GM23248 (cell line): ENCODE data around the gene POP7. TPM values are rescaled to one million over a fixed set of nuclear protein-coding genes. Genes with fewer than 3 reads are reported as not detected.

Source experiments
- DNase-seq: peaks from one replicate; pipeline ENCODE4 v3.0.0-alpha.2; 2015
- H2AFZ ChIP-seq: fragments of 200-600 bp; sonication (generic); 2 replicates; pipeline ENCODE4 v1.6.1; 2016; ENCODE audit warnings: antibody characterized with exemption
- H3F3A ChIP-seq: fragments of 200-600 bp; sonication (generic); 2 replicates; pipeline ENCODE4 v1.6.1; 2016; ENCODE audit warnings: mild to moderate bottlenecking, antibody characterized with exemption, mixed run types; ENCODE audit not compliant: insufficient read depth
- H3K27ac ChIP-seq: fragments of 200-600 bp; sonication (generic); 2 replicates; pipeline ENCODE4 v1.5.1; 2016; ENCODE audit warnings: mild to moderate bottlenecking
- H3K27me3 ChIP-seq: fragments of 200-600 bp; sonication (generic); replicated peaks from 2 replicates; pipeline ENCODE4 v1.6.1; 2016; ENCODE audit warnings: mild to moderate bottlenecking; ENCODE audit not compliant: insufficient read depth
- H3K36me3 ChIP-seq: fragments of 200-600 bp; sonication (generic); 2 replicates; pipeline ENCODE4 v1.6.1; 2016; ENCODE audit warnings: low read depth, mild to moderate bottlenecking
- H3K4me1 ChIP-seq: fragments of 200-600 bp; sonication (generic); 2 replicates; pipeline ENCODE4 v1.6.1; 2016; ENCODE audit warnings: mild to moderate bottlenecking; ENCODE audit not compliant: insufficient read depth
- H3K4me2 ChIP-seq: fragments of 200-600 bp; sonication (generic); one replicate; pipeline ENCODE4 v1.6.1; 2016; ENCODE audit warnings: mild to moderate bottlenecking; ENCODE audit not compliant: unreplicated experiment
- H3K4me3 ChIP-seq: fragments of 200-600 bp; sonication (generic); 2 replicates; pipeline ENCODE4 v1.5.1; 2016; ENCODE audit warnings: mild to moderate bottlenecking
- H3K79me2 ChIP-seq: fragments of 200-600 bp; sonication (generic); 2 replicates; pipeline ENCODE4 v1.6.1; 2016; ENCODE audit warnings: mild to moderate bottlenecking; ENCODE audit not compliant: insufficient read depth
- H3K9ac ChIP-seq: fragments of 200-600 bp; sonication (generic); 2 replicates; pipeline ENCODE4 v1.6.1; 2016; ENCODE audit warnings: mild to moderate bottlenecking
- H3K9me2 ChIP-seq: fragments of 200-600 bp; sonication (generic); 2 replicates; pipeline ENCODE4 v1.6.1; 2016; ENCODE audit warnings: mixed run types, mild to moderate bottlenecking, moderate library complexity; ENCODE audit not compliant: insufficient read depth
- H3K9me3 ChIP-seq: fragments of 200-600 bp; sonication (generic); one replicate; pipeline ENCODE4 v1.6.1; 2017; ENCODE audit warnings: low read depth
- H4K20me1 ChIP-seq: fragments of 200-600 bp; sonication (generic); 2 replicates; pipeline ENCODE4 v1.6.0; 2016; ENCODE audit not compliant: insufficient read depth
- EZH2 ChIP-seq: fragments of 200-600 bp; sonication (generic); IDR thresholded peaks from 2 replicates; pipeline ENCODE4 v1.6.1; 2018; ENCODE audit warnings: antibody characterized with exemption, mild to moderate bottlenecking; ENCODE audit not compliant: insufficient read depth, poor library complexity, severe bottlenecking
- EZH2phosphoT487 ChIP-seq: fragments of 200-600 bp; sonication (generic); IDR thresholded peaks from 2 replicates; pipeline ENCODE4 v1.6.1; 2018; ENCODE audit warnings: antibody characterized with exemption, moderate library complexity, mild to moderate bottlenecking, low read depth; ENCODE audit not compliant: insufficient read depth
- WGBS, 2 experiments: methylation state at CpG; one replicate each; pipeline ENCODE4 v1.1.6; 2015 to 2017; ENCODE audit warnings: low lambda C conversion rate in 2 of 2, low coverage in 1 of 2; ENCODE audit errors: missing lambda C conversion rate in 2 of 2; 5-methylcytosine and 5-hydroxymethylcytosine counted together
- in situ Hi-C: fragments of 300-500 bp; cut with MboI; formaldehyde crosslinking; loops from 2 replicates; pipeline ENCODE4 v1.15.0; 2020
- polyA plus RNA-seq: library from polyadenylated mRNA; unstranded; fragments of >200 nt; fragmentation: Nextera tagmentation; extraction: Ambion mirVana; gene quantifications from 2 replicates; pipeline ENCODE4 v1.2.1, GENCODE V29; 2016
- total RNA-seq: library from RNA; depleted of rRNA; stranded (reverse); fragments of >200 nt; shearing (Covaris generic); gene quantifications from 2 replicates; pipeline ENCODE4 v1.2.3, GENCODE V29; 2014; rRNA removed

POP7 gene
- total and polyA plus RNA-seq, 2 experiments from 2014 or later = 31.3 to 63.4 TPM

DNA sequence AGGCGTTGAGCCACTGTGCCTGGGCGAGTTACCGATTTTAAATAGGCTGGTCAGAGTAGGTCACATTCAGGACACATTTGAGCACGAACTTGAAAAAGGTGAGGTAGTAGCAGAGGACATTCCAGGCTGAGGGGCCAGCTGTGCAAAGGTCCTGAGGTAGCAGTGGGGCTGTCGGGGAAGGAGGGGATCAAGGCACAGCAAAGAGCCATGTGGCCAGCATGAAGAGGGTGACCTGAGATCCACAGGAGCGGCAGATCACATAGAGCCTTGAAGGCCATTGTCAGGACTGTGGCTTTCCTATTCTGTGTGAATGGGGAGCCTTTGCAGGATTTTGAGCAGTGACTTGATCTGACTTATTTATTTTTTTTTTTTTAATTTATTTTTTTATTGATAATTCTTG is 34.0 kb downstream of the POP7 start:
- in situ Hi-C loops = no loop called here
- H3K4me3 ChIP-seq = no peak overlapping the region
- H2AFZ ChIP-seq = no peak overlapping the region
- H3K9ac ChIP-seq = no peak overlapping the region
- H3K79me2 ChIP-seq = no peaks in the 10 kb centered on the region
- no peaks in the 10 kb centered on the region for H3F3A ChIP-seq
- no peaks in the 10 kb centered on the region for H4K20me1 ChIP-seq
- no peak for DNase-seq
- no peaks in the 10 kb centered on the region for H3K9me3 ChIP-seq
- no peak for TF ChIP-seq EZH2phosphoT487
- TF ChIP-seq EZH2 = no peak
- no peak overlapping the region for H3K27ac ChIP-seq
- H3K9me2 ChIP-seq = no peaks in the 10 kb centered on the region
- H3K4me1 ChIP-seq = no peaks in the 10 kb centered on the region
- H3K4me2 ChIP-seq = no peak overlapping the region
- WGBS, 2 experiments = 83 to 90% methylated on average over 6 of the region's 6 CpGs
- H3K36me3 ChIP-seq = no peaks in the 10 kb centered on the region
- H3K27me3 ChIP-seq = no peaks in the 10 kb centered on the region

DNA sequence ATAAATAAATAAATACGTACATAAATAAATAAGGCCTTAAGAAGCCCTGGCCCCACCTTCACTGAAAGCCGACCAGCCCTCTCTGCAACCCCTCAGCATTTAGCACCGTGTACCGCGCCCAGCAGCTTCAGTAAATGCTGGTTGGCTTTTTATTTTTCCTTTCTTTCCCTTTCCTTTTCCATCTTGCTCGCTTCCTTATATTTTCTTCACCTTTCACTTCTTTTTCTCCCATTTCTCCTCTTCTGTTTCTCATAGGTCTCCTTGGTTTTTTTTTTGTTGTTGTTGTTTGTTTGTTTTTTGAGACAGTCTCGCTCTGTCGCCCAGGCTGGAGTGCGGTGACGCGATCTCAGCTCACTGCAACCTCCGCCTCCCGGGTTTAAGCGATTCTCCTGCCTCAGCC is 38.7 kb downstream of the POP7 start:
- H3F3A ChIP-seq = no peaks in the 10 kb centered on the region
- H3K27me3 ChIP-seq = no peaks in the 10 kb centered on the region
- H3K36me3 ChIP-seq = no peaks in the 10 kb centered on the region
- WGBS, 2 experiments = 86 to 91% methylated on average over 14 of the region's 14 CpGs
- H2AFZ ChIP-seq = peak overlapping the region; percentile 82
- peak overlapping the region; percentile 53 for H3K9ac ChIP-seq
- H3K79me2 ChIP-seq = no peaks in the 10 kb centered on the region
- no peak overlapping the region for H3K4me2 ChIP-seq
- DNase-seq = no peak
- peak overlapping the region; percentile 73 for H3K4me3 ChIP-seq
- H3K9me2 ChIP-seq = no peaks in the 10 kb centered on the region
- H3K4me1 ChIP-seq = no peaks in the 10 kb centered on the region
- H3K27ac ChIP-seq = no peak overlapping the region
- TF ChIP-seq EZH2phosphoT487 = no peak
- no peak for TF ChIP-seq EZH2
- no peaks in the 10 kb centered on the region for H3K9me3 ChIP-seq
- in situ Hi-C loops = no loop called here
- H4K20me1 ChIP-seq = no peaks in the 10 kb centered on the region

GRCh38 chr7:100745184-100745583 is 39.3 kb downstream of the POP7 start:
- Histone ChIP-seq H3K79me2 (no peaks in the 10 kb centered on the region), H2AFZ (peak overlapping the region; percentile 82), H3K9me2 (no peaks in the 10 kb centered on the region), H3K9ac (peak overlapping the region; percentile 53), H3F3A (no peaks in the 10 kb centered on the region), H3K9me3 (no peaks in the 10 kb centered on the region), H3K4me3 (peak overlapping the region; percentile 73), H3K36me3 (no peaks in the 10 kb centered on the region), H3K27me3 (0 out of 2 replicates have a peak, but pooled peaks cover under 1% of the 10 kb centered on the region), H3K27ac (no peak overlapping the region), H4K20me1 (no peaks in the 10 kb centered on the region), H3K4me1 (no peaks in the 10 kb centered on the region), H3K4me2 (peak overlapping the region; percentile 77)
- no peak for TF ChIP-seq EZH2
- TF ChIP-seq EZH2phosphoT487 = no peak
- WGBS, 2 experiments = 3 to 5% methylated on average over 27 to 28 of the region's 28 CpGs
- DNase-seq = peak; percentile 83
- in situ Hi-C loops = no loop called here

DNA sequence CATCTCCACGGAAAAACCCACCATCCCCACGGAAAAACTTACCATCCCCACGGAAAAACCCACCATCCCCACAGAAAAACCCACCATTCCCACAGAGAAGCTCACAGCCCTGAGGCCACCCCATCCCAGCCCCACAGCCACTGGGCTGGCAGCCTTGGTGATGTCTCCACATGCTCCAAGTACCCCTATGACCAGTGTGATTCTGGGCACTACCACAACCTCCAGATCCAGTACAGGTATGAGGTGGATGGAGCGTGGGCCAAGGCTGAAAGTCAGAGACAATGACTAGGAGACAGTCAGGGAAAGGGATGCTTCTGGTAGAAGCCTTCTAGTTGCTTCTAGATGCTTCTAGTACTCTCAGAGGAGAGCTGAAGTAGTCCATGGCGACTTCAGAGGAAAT is 47.1 kb downstream of the POP7 start:
- in situ Hi-C loops = no loop called here
- no peaks in the 10 kb centered on the region for H3K36me3 ChIP-seq
- H3K9me2 ChIP-seq = no peaks in the 10 kb centered on the region
- peaks cover 25% of the 10 kb centered on the region for H3K27me3 ChIP-seq
- no peak overlapping the region for H3K9ac ChIP-seq
- H3K4me2 ChIP-seq = no peak overlapping the region
- WGBS, 2 experiments = 51 to 68% methylated on average over 3 to 5 of the region's 5 CpGs
- no peak overlapping the region for H3K27ac ChIP-seq
- H4K20me1 ChIP-seq = no peaks in the 10 kb centered on the region
- no peaks in the 10 kb centered on the region for H3K4me1 ChIP-seq
- H3F3A ChIP-seq = no peaks in the 10 kb centered on the region
- TF ChIP-seq EZH2 (no peak), EZH2phosphoT487 (no peak)
- no peaks in the 10 kb centered on the region for H3K79me2 ChIP-seq
- H2AFZ ChIP-seq = no peak overlapping the region
- no peaks in the 10 kb centered on the region for H3K9me3 ChIP-seq
- no peak for DNase-seq
- H3K4me3 ChIP-seq = no peak overlapping the region

GRCh38 chr7:100753750-100754149 is 47.8 kb downstream of the POP7 start:
- Histone ChIP-seq H4K20me1 (no peaks in the 10 kb centered on the region), H3K9me3 (no peaks in the 10 kb centered on the region), H3K9ac (no peak overlapping the region), H3K4me1 (no peaks in the 10 kb centered on the region), H3K4me3 (no peak overlapping the region), H3K27ac (no peak overlapping the region), H3K4me2 (no peak overlapping the region), H3K36me3 (no peaks in the 10 kb centered on the region), H3K79me2 (no peaks in the 10 kb centered on the region), H3F3A (no peaks in the 10 kb centered on the region), H2AFZ (no peak overlapping the region), H3K9me2 (no peaks in the 10 kb centered on the region), H3K27me3 (peaks cover 25% of the 10 kb centered on the region)
- 59 to 64% methylated on average over 3 of the region's 3 CpGs for WGBS, 2 experiments
- TF ChIP-seq EZH2phosphoT487 (no peak), EZH2 (no peak)
- in situ Hi-C loops = no loop called here
- DNase-seq = peak; percentile 14

Other genes starting within 250 kb of the POP7 start
- gene SPACDR, start 241.9 kb upstream of the POP7 start, total RNA-seq = not detected in 2 replicates
- gene SPACDR, start 241.9 kb upstream of the POP7 start, polyA plus RNA-seq = 0.50 TPM in 1 of 2 replicates, not detected in the other
- 18.6 and 30.7 TPM in 2 replicates for gene TSC22D4, start 226.9 kb upstream of the POP7 start, total RNA-seq
- 19.1 and 20.7 TPM in 2 replicates for gene TSC22D4, start 226.9 kb upstream of the POP7 start, polyA plus RNA-seq
- gene NYAP1, start 222.2 kb upstream of the POP7 start, total RNA-seq = not detected in 2 replicates
- not detected in 2 replicates for gene NYAP1, start 222.2 kb upstream of the POP7 start, polyA plus RNA-seq
- gene AGFG2, start 166.9 kb upstream of the POP7 start, total RNA-seq = 4.8 and 4.9 TPM in 2 replicates
- gene AGFG2, start 166.9 kb upstream of the POP7 start, polyA plus RNA-seq = 6.5 and 7.3 TPM in 2 replicates
- gene SAP25, start 132.2 kb upstream of the POP7 start, total RNA-seq = not detected in 2 replicates
- gene SAP25, start 132.2 kb upstream of the POP7 start, polyA plus RNA-seq = 0.42 TPM in 1 of 2 replicates, not detected in the other
- 13.6 and 29.2 TPM in 2 replicates for gene LRCH4, start 120.0 kb upstream of the POP7 start, total RNA-seq
- gene LRCH4, start 120.0 kb upstream of the POP7 start, polyA plus RNA-seq = 11.0 and 12.9 TPM in 2 replicates
- gene FBXO24, start 119.8 kb upstream of the POP7 start, total RNA-seq = 0.43 and 0.89 TPM in 2 replicates
- gene FBXO24, start 119.8 kb upstream of the POP7 start, polyA plus RNA-seq = 0.11 and 0.38 TPM in 2 replicates
- gene PCOLCE, start 103.8 kb upstream of the POP7 start, total RNA-seq = 211 and 267 TPM in 2 replicates
- 536 and 544 TPM in 2 replicates for gene PCOLCE, start 103.8 kb upstream of the POP7 start, polyA plus RNA-seq
- 14.0 and 17.5 TPM in 2 replicates for gene MOSPD3, start 93.6 kb upstream of the POP7 start, total RNA-seq
- gene MOSPD3, start 93.6 kb upstream of the POP7 start, polyA plus RNA-seq = 26.5 and 27.1 TPM in 2 replicates
- gene TFR2, start 64.6 kb upstream of the POP7 start, total RNA-seq = 0.11 and 0.51 TPM in 2 replicates
- gene TFR2, start 64.6 kb upstream of the POP7 start, polyA plus RNA-seq = 0.28 and 0.79 TPM in 2 replicates
- gene ACTL6B, start 49.7 kb upstream of the POP7 start, total RNA-seq = not detected in 2 replicates
- not detected in 2 replicates for gene ACTL6B, start 49.7 kb upstream of the POP7 start, polyA plus RNA-seq
- 65.6 and 89.8 TPM in 2 replicates for gene GNB2, start 32.4 kb upstream of the POP7 start, total RNA-seq
- 130 and 132 TPM in 2 replicates for gene GNB2, start 32.4 kb upstream of the POP7 start, polyA plus RNA-seq
- gene GIGYF1, start 11.9 kb upstream of the POP7 start, total RNA-seq = 15.6 and 19.5 TPM in 2 replicates
- gene GIGYF1, start 11.9 kb upstream of the POP7 start, polyA plus RNA-seq = 6.4 and 7.4 TPM in 2 replicates
- gene EPO, start 14.3 kb downstream of the POP7 start, total RNA-seq = not detected in 2 replicates
- gene EPO, start 14.3 kb downstream of the POP7 start, polyA plus RNA-seq = not detected in 2 replicates
- not detected in 2 replicates for gene ZAN, start 27.5 kb downstream of the POP7 start, total RNA-seq
- not detected in 2 replicates for gene ZAN, start 27.5 kb downstream of the POP7 start, polyA plus RNA-seq
- gene EPHB4, start 121.4 kb downstream of the POP7 start, total RNA-seq = 26.9 and 32.9 TPM in 2 replicates
- gene EPHB4, start 121.4 kb downstream of the POP7 start, polyA plus RNA-seq = 6.7 and 8.2 TPM in 2 replicates
- gene SLC12A9, start 146.6 kb downstream of the POP7 start, total RNA-seq = 16.8 and 21.2 TPM in 2 replicates
- gene SLC12A9, start 146.6 kb downstream of the POP7 start, polyA plus RNA-seq = 6.1 and 7.9 TPM in 2 replicates
- gene TRIP6, start 161.3 kb downstream of the POP7 start, total RNA-seq = 113 and 121 TPM in 2 replicates
- 68.6 and 71.3 TPM in 2 replicates for gene TRIP6, start 161.3 kb downstream of the POP7 start, polyA plus RNA-seq
- gene SRRT, start 169.0 kb downstream of the POP7 start, total RNA-seq = 57.1 and 58.9 TPM in 2 replicates
- gene SRRT, start 169.0 kb downstream of the POP7 start, polyA plus RNA-seq = 74.8 and 74.9 TPM in 2 replicates
- 6.7 and 9.9 TPM in 2 replicates for gene UFSP1, start 183.6 kb downstream of the POP7 start, total RNA-seq
- 4.3 and 5.1 TPM in 2 replicates for gene UFSP1, start 183.6 kb downstream of the POP7 start, polyA plus RNA-seq
- not detected in 2 replicates for gene ACHE, start 189.8 kb downstream of the POP7 start, total RNA-seq
- gene ACHE, start 189.8 kb downstream of the POP7 start, polyA plus RNA-seq = 0.14 TPM in 1 of 2 replicates, not detected in the other
- gene MUC3A, start 243.4 kb downstream of the POP7 start, total RNA-seq = not detected in 2 replicates
- gene MUC3A, start 243.4 kb downstream of the POP7 start, polyA plus RNA-seq = not detected in 2 replicates